Measurements from ENCODE around the gene SELENON.
A peak's percentile ranks its signal among the peaks of the same experiment; 100 is the strongest.

Gene SELENON

GRCh38 chr1:25770541-25771220 lies 29.3 kb upstream of the SELENON start:
- DNase-seq, result no peak

GRCh38 chr1:25771221-25772114 lies 28.5 kb upstream of the SELENON start:
- peak; percentile 81 for DNase-seq

GRCh38 chr1:25772164-25772563 lies 27.8 kb upstream of the SELENON start:
- DNase-seq, result no peak

- no peak for DNase-seq
Observed at GRCh38 chr1:25772692-25773245, 27.2 kb upstream of the SELENON start.

GRCh38 chr1:25773441-25774125 lies 26.4 kb upstream of the SELENON start:
- DNase-seq, result no peak

- no peak for DNase-seq
Observed at GRCh38 chr1:25774206-25774803, 25.7 kb upstream of the SELENON start.

GRCh38 chr1:25774921-25775771 lies 24.8 kb upstream of the SELENON start:
- no peak for DNase-seq

- no peak for DNase-seq
Observed at GRCh38 chr1:25779388-25779787, 20.6 kb upstream of the SELENON start.

GRCh38 chr1:25779894-25780293 lies 20.1 kb upstream of the SELENON start:
- DNase-seq, result no peak

- DNase-seq, result no peak
Observed at GRCh38 chr1:25780318-25781129, 19.5 kb upstream of the SELENON start.

- DNase-seq, result no peak
Observed at GRCh38 chr1:25781130-25781433, 18.9 kb upstream of the SELENON start.

- DNase-seq, result no peak
Observed at GRCh38 chr1:25782608-25783201, 17.3 kb upstream of the SELENON start.

GRCh38 chr1:25784575-25785051 lies 15.4 kb upstream of the SELENON start:
- no peak for DNase-seq

GRCh38 chr1:25785333-25786067 lies 14.5 kb upstream of the SELENON start:
- DNase-seq, result no peak

GRCh38 chr1:25786887-25787759 lies 12.9 kb upstream of the SELENON start:
- no peak for DNase-seq

GRCh38 chr1:25787760-25788166 lies 12.2 kb upstream of the SELENON start:
- DNase-seq, result no peak

- no peak for DNase-seq
Observed at GRCh38 chr1:25790472-25790871, 9.5 kb upstream of the SELENON start.

GRCh38 chr1:25792115-25792514 lies 7.9 kb upstream of the SELENON start:
- DNase-seq, result no peak

Measured in hematopoietic multipotent progenitor cell treated with erythropoietin and hydrocortisone succinate and interleukin-3 and kit ligand, for 6 days (in vitro differentiated cells).